ENCODE results near the gene DCDC1.

DCDC1 gene

DNA sequence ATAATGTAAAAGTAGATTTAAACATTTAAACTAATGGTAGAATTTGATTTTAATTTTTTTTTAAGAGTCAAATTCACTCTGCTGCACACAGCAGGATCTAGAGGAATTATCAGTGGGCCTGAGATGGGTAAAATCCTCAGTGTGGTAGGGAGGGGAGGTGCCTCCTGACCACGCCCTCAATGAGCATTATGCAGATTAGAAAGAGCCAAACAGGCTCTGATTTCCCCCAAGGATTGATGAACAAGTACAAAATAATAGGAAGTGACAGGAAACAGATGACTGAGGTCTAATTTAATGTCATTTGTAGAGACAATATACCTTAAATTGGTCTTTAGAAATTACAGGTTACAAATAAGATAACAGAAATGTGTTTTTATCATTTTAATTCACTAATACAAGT, 155.2 kb downstream of the DCDC1 start:
- no peak for DNase-seq

DNA sequence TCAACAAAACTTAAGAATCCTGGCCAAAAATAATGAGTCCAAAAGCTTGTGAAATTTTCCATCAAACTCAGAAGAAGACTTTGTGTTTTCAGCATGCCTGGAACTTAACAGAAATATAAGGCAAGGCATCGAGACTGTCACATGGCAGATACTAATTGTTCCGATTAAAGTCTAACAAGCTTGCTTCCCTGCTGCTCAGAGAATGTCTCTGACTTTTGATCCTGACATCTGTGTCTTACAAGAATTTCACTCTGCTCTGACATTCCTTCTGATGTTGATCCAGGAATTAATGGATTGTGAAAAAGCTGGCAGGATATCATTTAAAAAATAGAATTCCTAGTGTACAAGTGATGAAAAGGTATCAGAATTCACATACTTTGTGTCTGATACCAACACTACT, 170.2 kb downstream of the DCDC1 start:
- DNase-seq, result no peak

DNA sequence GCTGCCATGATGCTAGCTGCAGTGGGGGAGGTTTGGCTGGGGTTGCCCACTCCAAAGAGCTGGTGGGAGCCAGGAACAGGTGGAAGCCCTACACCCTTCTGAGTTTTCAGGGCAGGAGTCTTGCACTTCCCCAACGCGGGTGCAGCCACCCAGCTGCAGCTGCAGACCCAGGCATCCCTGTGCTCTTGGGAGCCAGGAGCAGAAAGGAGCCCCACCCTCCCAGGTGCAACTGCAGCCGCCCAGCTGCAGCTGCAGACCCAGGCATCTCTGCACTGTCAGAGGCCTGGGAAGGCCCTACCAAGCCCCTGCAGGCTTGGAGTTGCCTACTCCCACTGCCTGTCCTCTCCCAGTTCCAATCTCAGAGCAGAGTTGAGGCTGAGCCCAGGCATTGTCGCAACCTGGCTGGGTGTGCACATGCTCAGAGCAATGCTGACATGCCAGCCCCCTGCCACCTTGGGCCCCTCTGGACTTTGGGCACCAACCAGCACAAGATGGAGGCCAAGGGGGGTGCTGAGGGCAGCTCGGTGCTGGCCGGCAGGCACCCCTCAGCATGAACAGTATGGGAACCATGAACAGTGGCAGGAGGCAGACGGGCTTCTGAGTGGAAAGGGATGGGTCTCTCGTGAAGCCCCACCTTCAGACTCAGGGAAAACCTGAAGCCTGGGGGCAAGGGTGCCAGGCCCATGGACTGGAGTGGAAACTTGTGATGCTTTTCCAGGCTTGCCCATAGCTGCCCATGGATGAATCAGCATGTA, 195.4 kb downstream of the DCDC1 start:
- DNase-seq, result no peak

DNA sequence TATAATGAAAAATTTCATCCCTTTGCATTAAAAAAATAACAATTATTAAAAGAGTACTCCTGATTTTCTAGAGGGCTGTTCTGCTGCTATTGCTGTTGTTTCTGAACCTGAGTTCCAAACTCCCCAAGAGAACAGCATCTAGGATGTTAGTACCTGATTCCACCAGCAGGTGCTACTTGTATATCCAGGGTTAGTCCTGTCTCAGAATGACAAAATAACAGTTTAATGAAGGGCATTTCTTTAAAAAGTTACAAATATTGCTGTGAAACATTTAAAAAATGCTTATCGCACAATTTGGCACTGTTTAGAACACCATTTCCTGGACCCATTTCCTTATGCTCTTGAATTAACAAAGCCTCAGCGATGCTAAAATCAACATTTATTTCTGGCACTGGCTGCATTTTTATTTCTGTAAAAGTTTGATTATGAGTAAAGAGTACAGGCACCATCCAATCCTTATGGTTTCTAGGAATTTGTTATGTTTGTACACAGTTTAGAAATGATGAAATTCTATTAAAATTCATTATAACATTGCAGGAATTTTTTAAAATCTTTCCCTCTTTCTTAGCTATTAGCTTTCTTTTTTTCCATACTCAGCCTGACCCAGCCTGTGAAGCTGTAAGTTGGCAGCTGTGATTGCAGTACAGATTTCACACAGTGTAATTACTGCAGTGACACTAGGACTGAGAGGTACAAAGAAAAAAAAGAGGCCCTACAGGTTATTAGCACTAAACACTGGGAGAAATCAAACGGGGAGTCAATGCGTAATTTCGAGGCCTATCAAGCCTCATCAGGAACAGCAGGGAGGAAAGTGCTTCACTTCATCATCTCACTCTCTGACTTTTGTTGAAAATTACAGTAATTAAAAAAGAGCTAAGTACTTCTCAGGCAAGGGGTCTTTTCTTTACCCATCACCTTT, 208.8 kb downstream of the DCDC1 start:
- DNase-seq, result no peak

DNA sequence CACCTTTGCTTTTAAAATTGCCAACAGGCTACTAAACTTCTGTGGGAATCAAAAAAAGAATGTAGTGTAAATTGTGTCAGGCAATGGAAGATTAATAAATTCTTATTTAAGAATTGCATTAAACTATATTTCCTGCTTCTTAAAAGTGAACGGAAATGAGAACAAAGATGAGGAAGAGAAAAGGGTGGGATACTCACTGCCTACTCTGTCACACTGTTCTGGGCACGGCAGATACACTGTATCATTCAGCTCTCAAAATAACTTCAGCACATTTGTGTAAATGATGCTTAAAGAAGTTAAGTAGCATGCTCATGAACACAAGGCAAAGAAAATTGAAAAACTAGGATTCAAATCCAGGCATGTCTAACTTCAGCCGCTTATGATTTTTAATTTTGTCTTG, 218.7 kb downstream of the DCDC1 start:
- DNase-seq, result no peak

DNA sequence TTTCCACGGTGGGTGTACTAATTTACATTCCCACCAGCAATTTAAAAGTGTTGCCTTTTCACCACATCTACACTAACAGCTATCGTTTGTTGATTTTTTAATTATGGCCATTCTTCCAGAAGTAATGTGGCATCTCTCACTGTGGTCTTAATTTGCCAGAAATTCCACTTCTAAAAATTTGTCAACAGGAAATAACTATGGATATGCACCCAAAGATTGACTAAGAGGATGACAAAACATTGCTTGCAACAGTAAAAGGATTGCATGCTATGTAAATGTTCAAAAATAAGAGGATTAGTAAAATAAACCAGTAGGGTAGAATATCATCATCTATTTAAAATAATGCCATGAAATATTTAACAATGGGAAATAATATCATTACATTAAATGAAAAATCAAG, 219.5 kb downstream of the DCDC1 start:
- DNase-seq, result no peak

DNA sequence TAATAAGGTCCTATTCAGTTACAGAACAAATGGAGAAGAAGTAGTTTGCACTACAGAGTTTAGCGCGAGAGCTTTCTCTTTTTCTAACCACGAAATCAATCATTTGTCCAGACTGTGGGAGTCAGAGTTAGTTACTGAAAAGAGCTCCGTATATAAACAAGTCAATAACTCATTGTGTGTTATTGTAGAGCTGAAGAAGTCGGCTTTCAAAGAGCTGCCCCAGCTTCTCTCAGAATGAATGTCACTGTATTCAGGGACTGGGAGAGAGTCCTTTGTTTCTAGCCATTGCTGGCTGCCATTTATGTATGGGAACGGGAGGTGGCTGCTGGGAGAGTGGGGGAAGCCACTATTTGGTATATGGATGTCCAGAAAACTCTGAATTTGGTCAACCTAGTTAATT, 227.8 kb downstream of the DCDC1 start:
- no peak for DNase-seq

DNA sequence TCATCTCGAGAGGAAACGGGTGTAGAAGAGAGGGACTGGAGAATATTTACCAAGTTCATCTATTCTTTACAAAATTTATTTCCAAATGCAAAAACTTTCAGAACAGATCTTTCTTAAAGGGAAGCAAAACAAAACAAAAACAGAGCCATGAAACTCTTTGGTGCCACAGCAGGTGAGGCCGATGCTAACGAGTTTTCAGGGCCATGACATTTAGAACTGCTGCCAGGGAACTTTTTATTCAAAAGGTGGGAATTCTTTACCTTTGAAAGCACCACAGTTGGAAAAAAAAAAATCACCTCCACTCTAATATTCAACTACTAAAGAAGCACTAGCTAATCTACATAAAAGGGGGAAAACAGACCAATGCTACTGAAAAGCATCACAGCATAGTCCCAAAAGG, 230.1 kb downstream of the DCDC1 start:
- no peak for DNase-seq

DNA sequence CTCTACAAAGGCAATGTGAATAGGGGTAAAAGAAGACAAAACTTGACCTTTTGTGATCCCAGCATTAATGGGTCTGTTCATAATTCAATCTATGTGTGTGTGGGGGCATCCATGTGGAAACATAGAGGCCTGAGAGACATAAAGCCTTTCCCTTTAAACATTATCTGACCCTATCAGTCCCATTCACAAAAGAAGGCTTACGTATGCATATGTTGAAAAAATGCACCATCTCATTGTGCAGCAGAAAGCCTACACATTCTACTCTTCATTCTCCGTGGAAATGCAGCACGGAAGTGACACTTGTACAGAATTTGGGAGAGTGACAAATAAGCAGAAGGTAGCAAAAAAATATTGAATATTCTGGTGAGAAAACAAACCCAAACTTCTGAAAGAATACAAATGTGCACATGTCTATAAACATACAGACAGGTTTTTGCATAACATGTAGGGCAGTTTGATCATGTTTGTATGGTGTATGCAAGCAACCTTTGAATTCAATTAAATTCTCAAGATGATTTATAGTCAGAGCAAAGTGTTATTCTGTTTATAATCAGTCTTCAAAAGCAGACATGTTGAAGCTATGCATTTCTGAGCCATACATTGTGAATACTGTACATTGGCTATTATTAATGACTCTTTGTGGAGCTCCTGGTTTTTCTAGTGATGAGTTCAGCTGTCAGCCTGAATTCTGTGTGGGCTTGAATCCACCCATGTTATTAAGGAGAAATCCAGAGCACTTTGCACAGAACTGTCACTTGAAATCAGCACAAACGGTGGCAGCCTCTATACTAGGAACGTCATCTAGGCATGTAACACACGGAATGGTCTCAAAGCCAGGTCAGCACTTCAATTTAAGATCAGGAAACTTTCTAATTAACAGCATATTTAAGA, 236.8 kb downstream of the DCDC1 start:
- no peak for DNase-seq

DNA sequence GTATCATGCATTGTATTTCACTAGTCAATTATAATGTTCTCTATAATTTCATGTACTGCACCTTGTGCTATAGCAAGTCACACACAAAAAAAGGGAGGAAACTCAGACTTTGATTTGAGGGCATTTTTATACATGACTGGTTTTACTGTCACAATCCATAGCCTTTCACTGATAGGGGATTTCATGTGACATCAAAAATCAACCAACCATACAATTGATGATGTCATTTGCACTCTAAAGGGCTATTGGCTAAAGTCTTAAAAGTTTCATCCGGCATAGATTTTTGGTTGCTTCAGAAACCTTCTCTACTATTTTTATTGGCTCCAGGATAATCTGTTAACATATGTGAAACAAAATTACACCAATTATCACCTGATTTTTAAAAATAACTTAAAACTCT, 237.8 kb downstream of the DCDC1 start:
- DNase-seq, result no peak

DNA sequence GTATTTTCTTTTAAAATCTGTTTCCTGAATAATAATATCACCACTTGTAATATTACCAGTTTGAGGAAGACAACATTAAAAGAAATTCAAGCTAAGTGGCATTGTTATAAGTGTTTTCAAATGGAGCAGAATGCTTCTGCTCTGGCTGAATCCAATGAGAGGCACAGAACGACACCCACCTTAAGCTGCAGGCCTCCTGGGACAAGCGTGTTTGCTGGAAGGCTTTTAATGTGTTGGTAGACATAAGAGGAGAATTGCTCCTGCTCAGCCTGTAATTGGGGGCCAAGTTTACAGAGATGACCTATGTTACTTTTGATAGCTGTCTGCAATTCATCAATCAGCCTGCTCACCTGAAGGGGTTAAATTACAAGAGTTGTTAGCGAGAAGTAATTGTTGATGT, 242.2 kb downstream of the DCDC1 start:
- no peak for DNase-seq

DNA sequence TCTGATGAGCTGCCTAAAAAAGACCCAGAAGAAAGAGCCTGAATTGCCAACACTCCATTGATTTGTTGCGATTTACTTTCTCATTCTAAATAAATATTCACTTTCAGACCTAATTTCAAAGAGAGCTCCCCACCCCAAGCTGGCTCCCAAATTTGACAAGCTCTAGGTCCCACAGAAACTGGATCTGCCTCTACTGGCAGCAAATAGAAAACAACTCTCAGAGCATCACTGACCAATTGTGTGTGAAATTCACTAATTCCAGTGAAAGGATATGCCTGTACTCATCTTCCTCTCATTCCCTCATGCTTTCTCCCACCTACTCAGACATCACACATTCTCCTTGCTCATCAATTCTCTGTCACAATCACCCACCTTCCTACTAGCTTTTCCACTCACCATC, 249.1 kb downstream of the DCDC1 start:
- no peak for DNase-seq

DNA sequence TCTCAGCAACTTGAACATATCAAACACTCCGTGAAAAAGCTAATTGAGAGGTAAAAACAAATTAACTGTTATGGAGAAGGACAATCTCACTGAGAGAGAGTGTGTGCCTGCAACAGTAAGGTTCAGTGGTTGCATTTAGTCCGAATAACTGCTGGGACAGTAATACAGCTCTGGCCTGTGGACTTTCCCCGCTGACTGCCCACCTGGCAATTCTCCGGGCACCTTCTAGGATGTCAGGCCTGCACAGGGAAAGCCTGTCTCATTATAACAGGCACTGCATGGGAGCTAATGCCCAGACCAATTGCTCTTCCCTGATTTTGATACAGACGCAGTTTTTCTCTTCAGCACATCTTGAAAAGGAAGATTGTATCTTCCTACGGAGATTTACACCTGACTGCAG, 251.0 kb downstream of the DCDC1 start:
- DNase-seq, result no peak

DNA sequence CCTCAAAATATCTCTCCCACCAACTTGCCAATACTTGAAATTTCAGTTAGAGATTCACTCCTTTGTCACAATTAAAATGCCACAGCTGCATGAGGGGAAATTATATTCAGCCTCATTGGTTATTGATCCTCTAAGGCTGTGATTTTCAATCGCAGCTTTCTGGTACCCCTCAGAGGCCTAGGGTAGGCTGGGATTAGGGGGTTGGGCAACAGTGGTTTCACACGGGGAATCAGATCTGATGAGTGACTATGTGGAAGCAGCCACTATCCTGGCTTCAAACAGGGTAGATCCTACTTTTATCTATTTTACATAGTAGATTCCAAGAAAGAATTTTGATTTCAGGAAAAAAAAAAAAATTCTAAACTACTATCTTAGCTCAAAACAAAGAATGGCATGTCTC, 252.5 kb downstream of the DCDC1 start:
- no peak for DNase-seq

DNA sequence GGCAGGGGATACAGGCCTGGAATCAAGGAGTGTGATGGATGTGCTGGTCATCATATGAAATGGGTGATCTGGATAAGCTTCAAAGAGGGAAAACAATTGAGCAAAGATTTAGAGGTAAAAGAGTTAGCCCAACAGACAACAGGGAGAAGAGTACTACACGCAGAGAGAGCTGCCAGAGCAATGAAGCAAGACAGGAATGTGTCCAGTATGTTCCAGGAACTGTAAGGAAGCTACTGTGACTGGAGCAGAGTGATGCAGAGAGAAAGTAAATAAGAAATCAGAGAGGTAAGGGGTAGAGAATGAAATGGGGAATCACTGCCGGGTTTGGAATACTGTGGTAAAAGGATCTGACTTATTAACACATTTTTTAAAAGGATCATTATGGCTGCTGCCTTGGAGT, 255.1 kb downstream of the DCDC1 start:
- DNase-seq, result no peak

DNA sequence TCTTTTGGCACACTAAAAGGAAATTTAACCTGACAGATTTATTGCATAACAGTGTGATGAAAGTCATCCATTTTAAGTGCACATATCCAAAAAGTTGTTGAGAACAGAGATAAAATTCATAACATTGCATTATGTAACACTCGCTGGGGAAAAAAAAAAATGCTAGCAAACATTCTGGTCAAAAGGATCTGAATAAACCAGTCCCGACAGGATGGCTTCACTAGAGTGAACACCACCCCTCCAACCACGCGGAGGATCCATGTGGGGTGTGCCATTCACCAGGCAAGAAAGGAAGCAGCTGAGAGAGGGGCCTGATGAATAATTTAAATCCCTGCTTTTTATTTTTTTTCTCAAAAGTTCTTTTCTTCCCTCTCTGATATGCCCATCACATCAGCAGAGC, 258.7 kb downstream of the DCDC1 start:
- DNase-seq, result no peak

DNA sequence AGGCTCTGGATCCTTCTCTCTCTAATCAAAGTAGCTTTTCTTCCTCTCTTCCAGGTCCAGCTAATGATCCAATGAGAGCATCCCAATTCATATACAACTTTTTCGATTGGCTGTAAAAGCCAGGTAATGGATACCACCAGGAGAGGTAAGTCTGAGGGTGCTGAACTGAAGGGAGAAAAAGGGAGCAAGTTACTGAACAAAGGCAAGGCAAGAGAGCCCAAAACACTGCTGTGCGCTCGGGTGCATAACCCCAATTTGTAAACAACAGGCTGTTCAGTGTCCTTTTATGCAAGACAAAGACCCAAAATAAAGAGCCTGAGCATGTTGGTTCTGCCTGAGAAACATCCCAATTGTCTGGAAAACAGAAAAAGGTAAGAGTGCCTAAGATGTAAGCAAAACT, 260.1 kb downstream of the DCDC1 start:
- no peak for DNase-seq

DNA sequence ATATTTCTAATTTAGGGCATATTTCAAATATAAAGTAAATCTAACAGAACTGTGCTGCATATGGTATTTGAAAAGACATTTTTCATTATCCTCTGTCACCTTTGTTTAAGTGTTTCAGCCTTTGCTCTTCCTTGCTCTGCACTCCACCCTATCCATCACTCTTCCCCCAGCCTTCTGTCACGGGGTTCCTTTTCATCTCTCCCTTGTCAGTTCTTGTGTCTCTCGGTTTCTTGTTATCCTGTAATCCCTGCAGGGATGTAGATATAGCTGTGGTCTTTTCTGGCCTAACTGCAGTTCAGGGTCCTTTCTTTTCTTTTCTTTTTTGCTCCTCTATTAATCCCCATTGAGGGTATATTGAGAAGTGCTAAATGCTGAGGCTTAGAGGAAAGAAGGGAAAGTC, 261.9 kb downstream of the DCDC1 start:
- DNase-seq, result no peak

DNA sequence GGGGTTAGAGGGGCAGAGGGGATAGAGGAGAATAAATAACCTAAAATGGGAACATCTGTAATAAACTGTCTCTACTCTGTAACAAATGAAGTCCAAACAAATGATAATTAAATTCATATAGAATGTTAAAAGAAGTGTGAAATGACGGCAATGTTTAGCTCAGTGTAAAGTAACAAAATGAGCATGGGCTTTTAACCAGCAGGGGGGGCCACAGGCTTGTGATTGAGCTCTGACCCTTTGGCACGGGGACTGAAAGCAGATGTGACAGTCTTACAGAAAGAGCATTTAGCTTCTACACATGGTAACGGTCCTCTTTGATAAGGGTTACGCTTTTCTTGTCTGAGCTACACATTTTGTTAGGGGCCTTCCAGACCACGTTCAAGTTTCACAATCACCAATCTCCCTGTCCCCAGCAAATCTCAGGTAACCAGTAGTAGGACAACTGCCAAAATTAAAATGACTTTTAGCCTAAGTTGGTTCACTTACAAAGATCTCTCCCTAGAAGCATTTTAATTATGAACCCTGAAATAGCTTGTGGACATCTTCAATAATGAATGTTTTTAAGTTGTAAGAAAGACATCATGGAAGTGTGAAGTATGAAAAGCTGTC, 262.5 kb downstream of the DCDC1 start:
- peak; percentile 20 for DNase-seq

DNA sequence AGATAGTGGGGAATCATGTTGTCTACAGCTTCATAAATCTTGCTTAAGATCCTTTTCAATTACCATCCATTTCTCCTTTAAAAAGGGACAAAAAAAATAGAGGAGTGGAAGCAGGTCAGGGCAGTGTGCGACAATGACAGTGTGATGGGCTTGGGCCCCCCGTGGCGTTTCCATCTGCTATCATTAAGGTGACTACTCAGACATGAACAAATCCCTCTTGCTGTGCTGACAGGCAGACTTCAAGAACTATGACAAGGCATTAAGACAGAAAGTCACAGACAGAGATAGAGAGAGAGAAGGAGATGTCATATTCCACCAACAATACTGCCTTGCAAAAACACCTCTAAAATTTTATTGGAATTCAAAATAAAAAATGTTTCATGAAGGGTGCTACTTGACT, 263.2 kb downstream of the DCDC1 start:
- no peak for DNase-seq

DNA sequence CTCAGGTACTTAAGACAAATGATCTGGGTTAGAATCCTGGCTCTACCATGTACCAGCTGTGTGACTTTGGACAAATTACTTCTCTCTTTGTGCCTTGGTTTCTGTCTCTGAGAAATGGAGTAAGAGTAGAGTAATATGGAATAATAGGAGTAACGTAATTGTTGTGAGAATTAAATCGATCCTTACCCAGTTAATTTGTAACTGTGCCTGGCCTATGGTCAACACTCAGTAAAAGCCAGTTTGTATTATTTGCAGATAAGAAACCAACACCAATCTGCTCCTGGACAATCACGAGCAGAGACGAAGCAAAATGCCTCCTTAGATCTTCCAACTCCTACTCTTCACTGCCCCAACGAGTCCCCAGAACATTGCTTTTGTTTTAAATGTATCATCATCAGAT, 266.7 kb downstream of the DCDC1 start:
- no peak for DNase-seq

DNA sequence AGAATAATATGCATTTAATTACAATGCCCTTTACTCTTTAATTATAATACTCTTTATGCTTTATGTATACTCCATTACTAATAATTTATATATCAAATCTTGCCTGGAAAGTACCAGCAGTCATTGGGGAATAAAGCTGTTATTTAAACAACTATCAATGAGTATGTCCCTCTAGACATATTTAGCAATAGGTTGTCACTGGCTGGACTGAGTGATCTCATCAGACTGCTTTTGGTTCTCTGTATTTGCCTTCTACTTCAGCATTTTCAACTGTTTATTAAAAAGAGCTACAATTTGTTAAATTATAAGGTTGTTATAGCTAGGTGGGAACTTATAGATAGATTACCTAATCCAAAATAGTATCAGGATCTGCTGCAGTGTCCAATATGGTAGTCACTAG, 267.2 kb downstream of the DCDC1 start:
- no peak for DNase-seq

Data from fibroblast of skin of right biceps (primary cell).